ENCODE results near the gene DIP2B.

DIP2B gene

GRCh38 chr12:50628394-50628793 is 123.6 kb downstream of the DIP2B start:
- Histone ChIP-seq H3K4me3 (ENCODE audit: low read depth in 1 of 2, low read length in 1 of 2) (no peak overlapping the region), H3K27ac (no peak overlapping the region), H3K9me3 (no peaks in the 10 kb centered on the region), H3K27me3 (no peaks in the 10 kb centered on the region), H3K4me1 (ENCODE audit: control insufficient read depth in 1 of 2, insufficient read depth in 1 of 2, low read depth in 1 of 2, low read length in 1 of 2) (peaks cover 21 to 27% of the 10 kb centered on the region in 2 experiments), H3K36me3 (peaks cover 33% of the 10 kb centered on the region)
- TF ChIP-seq CTCF (IDR thresholded peaks at IDR 0.05): no peak

GRCh38 chr12:50633955-50634354 is 129.2 kb downstream of the DIP2B start:
- Histone ChIP-seq H3K4me3 (ENCODE audit: low read depth in 1 of 2, low read length in 1 of 2) (no peak overlapping the region), H3K27me3 (no peaks in the 10 kb centered on the region), H3K36me3 (peaks cover 18% of the 10 kb centered on the region), H3K9me3 (no peaks in the 10 kb centered on the region), H3K4me1 (ENCODE audit: control insufficient read depth in 1 of 2, insufficient read depth in 1 of 2, low read depth in 1 of 2, low read length in 1 of 2) (no peaks in the 10 kb centered on the region), H3K27ac (no peak overlapping the region)
- no peak for TF ChIP-seq CTCF (IDR thresholded peaks at IDR 0.05)

GRCh38 chr12:50634379-50634778 is 129.6 kb downstream of the DIP2B start:
- Histone ChIP-seq H3K9me3 (no peaks in the 10 kb centered on the region), H3K4me1 (ENCODE audit: control insufficient read depth in 1 of 2, insufficient read depth in 1 of 2, low read depth in 1 of 2, low read length in 1 of 2) (no peaks in the 10 kb centered on the region), H3K27me3 (no peaks in the 10 kb centered on the region), H3K4me3 (ENCODE audit: low read depth in 1 of 2, low read length in 1 of 2) (no peak overlapping the region), H3K27ac (no peak overlapping the region), H3K36me3 (peaks cover 18% of the 10 kb centered on the region)
- no peak for TF ChIP-seq CTCF (IDR thresholded peaks at IDR 0.05)

GRCh38 chr12:50635364-50635763 is 130.6 kb downstream of the DIP2B start:
- Histone ChIP-seq H3K4me1 (ENCODE audit: control insufficient read depth in 1 of 2, insufficient read depth in 1 of 2, low read depth in 1 of 2, low read length in 1 of 2) (no peaks in the 10 kb centered on the region), H3K9me3 (no peaks in the 10 kb centered on the region), H3K27me3 (no peaks in the 10 kb centered on the region), H3K4me3 (ENCODE audit: low read depth in 1 of 2, low read length in 1 of 2) (no peak overlapping the region), H3K27ac (no peak overlapping the region), H3K36me3 (peaks cover 18% of the 10 kb centered on the region)
- TF ChIP-seq CTCF (IDR thresholded peaks at IDR 0.05): no peak

- no peak overlapping the region for H3K27ac ChIP-seq
- no peaks in the 10 kb centered on the region for H3K4me1 ChIP-seq (ENCODE audit: control insufficient read depth in 1 of 2, insufficient read depth in 1 of 2, low read depth in 1 of 2, low read length in 1 of 2)
- H3K9me3 ChIP-seq: no peaks in the 10 kb centered on the region
- no peaks in the 10 kb centered on the region for H3K27me3 ChIP-seq
- H3K4me3 ChIP-seq (ENCODE audit: low read depth in 1 of 2, low read length in 1 of 2): no peak overlapping the region
- peaks cover 18% of the 10 kb centered on the region for H3K36me3 ChIP-seq
- TF ChIP-seq CTCF (IDR thresholded peaks at IDR 0.05): no peak
Observed at GRCh38 chr12:50635857-50636256, 131.1 kb downstream of the DIP2B start.

GRCh38 chr12:50636505-50636904 is 131.7 kb downstream of the DIP2B start:
- H3K27ac ChIP-seq: no peak overlapping the region
- H3K4me3 ChIP-seq (ENCODE audit: low read depth in 1 of 2, low read length in 1 of 2): no peak overlapping the region
- TF ChIP-seq CTCF (IDR thresholded peaks at IDR 0.05): no peak
- H3K27me3 ChIP-seq: no peaks in the 10 kb centered on the region
- H3K9me3 ChIP-seq: no peaks in the 10 kb centered on the region
- H3K36me3 ChIP-seq: peaks cover 18% of the 10 kb centered on the region
- no peaks in the 10 kb centered on the region for H3K4me1 ChIP-seq (ENCODE audit: control insufficient read depth in 1 of 2, insufficient read depth in 1 of 2, low read depth in 1 of 2, low read length in 1 of 2)

Data from neutrophil (primary cell).